C4-2B (cell line): ENCODE data around the gene TNS3.

Experiments used
- ZFX ChIP-seq: fragments of 450-650 bp; IDR thresholded peaks from 2 replicates; pipeline ENCODE4 v1.6.1; 2017
- TF ChIP-seq, protein P1 (sequence below): fragments of 450-650 bp; conservative IDR thresholded peaks from 2 replicates; pipeline ENCODE4 v1.5.1; 2017; ENCODE audit warnings: mild to moderate bottlenecking

DNA sequence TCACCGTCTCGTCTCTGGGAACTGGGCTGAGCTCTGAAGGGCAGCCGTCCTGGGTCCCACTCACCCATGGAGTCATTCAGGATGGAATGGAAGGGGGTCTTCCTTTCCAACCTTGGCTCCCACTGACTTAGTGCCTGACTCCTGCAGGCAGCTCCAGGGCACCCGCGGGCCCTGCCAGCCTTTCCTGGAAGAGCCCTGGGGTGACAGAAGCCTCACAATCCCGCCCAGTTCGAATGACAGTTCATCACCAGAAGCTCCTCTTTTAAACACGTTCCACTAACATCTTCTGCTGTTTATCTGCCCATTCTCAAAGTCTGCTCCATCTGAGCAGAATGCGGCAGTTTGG, 110.6 kb downstream of the TNS3 start:
- TF ChIP-seq, protein P1, sequence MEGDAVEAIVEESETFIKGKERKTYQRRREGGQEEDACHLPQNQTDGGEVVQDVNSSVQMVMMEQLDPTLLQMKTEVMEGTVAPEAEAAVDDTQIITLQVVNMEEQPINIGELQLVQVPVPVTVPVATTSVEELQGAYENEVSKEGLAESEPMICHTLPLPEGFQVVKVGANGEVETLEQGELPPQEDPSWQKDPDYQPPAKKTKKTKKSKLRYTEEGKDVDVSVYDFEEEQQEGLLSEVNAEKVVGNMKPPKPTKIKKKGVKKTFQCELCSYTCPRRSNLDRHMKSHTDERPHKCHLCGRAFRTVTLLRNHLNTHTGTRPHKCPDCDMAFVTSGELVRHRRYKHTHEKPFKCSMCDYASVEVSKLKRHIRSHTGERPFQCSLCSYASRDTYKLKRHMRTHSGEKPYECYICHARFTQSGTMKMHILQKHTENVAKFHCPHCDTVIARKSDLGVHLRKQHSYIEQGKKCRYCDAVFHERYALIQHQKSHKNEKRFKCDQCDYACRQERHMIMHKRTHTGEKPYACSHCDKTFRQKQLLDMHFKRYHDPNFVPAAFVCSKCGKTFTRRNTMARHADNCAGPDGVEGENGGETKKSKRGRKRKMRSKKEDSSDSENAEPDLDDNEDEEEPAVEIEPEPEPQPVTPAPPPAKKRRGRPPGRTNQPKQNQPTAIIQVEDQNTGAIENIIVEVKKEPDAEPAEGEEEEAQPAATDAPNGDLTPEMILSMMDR, result no peak
- no peak for TF ChIP-seq ZFX
